HEK293 (cell line): ENCODE results near the gene PDGFA.

Experiments
- CTCF ChIA-PET: fragments of 350-600 bp; formaldehyde crosslinking; extraction: SDS; loops from one replicate; lab custom pipeline; 2021; ENCODE audit warnings: antibody characterized with exemption; lab: Yijun Ruan, JAX
- POLR2A ChIA-PET: fragments of 300-600 bp; formaldehyde crosslinking; extraction: SDS; loops from one replicate; lab custom pipeline; 2020; ENCODE audit warnings: antibody characterized with exemption, inconsistent platforms; lab: Yijun Ruan, JAX
- H3K27ac ChIP-seq: fragments of 200-500 bp; sonication (Bioruptor generic); 2 replicates; pipeline ENCODE4 v1.5.1; 2014; ENCODE audit warnings: low read depth, low read length, control low read depth, inconsistent platforms; ENCODE audit errors: extremely low read depth
- H3K36me3 ChIP-seq, 2 experiments: fragments of 200-500 bp in 1 of 2; sonication (Bioruptor generic) in 1 of 2; 1 replicate in 1 of 2; 2 replicates in 1 of 2; pipeline ENCODE4 v1.5.1; 2014 to 2017; ENCODE audit warnings: inconsistent platforms in 2 of 2, low read length in 2 of 2; ENCODE audit not compliant: control insufficient read depth in 2 of 2, insufficient read depth in 1 of 2
- H3K4me1 ChIP-seq: fragments of 200-500 bp; sonication (Bioruptor generic); 2 replicates; pipeline ENCODE4 v1.5.1; 2014; ENCODE audit warnings: mild to moderate bottlenecking, low read length, inconsistent platforms; ENCODE audit not compliant: control insufficient read depth, insufficient read depth
- H3K4me3 ChIP-seq: 2 replicates; pipeline ENCODE4 v1.5.1; 2011; ENCODE audit warnings: low read depth, mild to moderate bottlenecking, control low read depth, low read length, moderate library complexity
- H3K9me3 ChIP-seq: fragments of 200-500 bp; sonication (Bioruptor generic); 2 replicates; pipeline ENCODE4 v1.5.1; 2014; ENCODE audit warnings: low read depth, low read length, inconsistent platforms; ENCODE audit not compliant: control insufficient read depth, insufficient read depth
- CTCF ChIP-seq: fragments of 450-650 bp; formaldehyde crosslinking; IDR thresholded peaks from 2 replicates; pipeline ENCODE4 v1.5.1; 2016; ENCODE audit warnings: missing biosample characterization, missing genetic modification characterization
- HIC1 ChIP-seq: fragments of 450-650 bp; formaldehyde crosslinking; IDR thresholded peaks from 2 replicates; pipeline ENCODE4 v1.5.1; 2016; ENCODE audit warnings: missing biosample characterization, missing genetic modification characterization
- SP2 ChIP-seq: fragments of 450-650 bp; formaldehyde crosslinking; IDR thresholded peaks from 2 replicates; pipeline ENCODE4 v1.5.1; 2016; ENCODE audit warnings: missing biosample characterization, missing genetic modification characterization
- WT1 ChIP-seq: fragments of 450-650 bp; formaldehyde crosslinking; IDR thresholded peaks from 2 replicates; pipeline ENCODE4 v1.5.1; 2016; ENCODE audit warnings: missing biosample characterization, missing genetic modification characterization
- ZBTB20 ChIP-seq: fragments of 450-650 bp; formaldehyde crosslinking; IDR thresholded peaks from 2 replicates; pipeline ENCODE4 v1.5.1; 2016; ENCODE audit warnings: missing biosample characterization, missing genetic modification characterization
- ZFP3 ChIP-seq: fragments of 450-650 bp; formaldehyde crosslinking; IDR thresholded peaks from 2 replicates; pipeline ENCODE4 v1.5.1; 2016; ENCODE audit warnings: low read depth, missing biosample characterization, missing genetic modification characterization
- ZNF23 ChIP-seq: fragments of 450-650 bp; formaldehyde crosslinking; IDR thresholded peaks from 2 replicates; pipeline ENCODE4 v1.5.1; 2016; ENCODE audit warnings: missing biosample characterization, missing genetic modification characterization, borderline replicate concordance
- ZNF292 ChIP-seq: fragments of 450-650 bp; formaldehyde crosslinking; IDR thresholded peaks from 2 replicates; pipeline ENCODE4 v1.5.1; 2016; ENCODE audit warnings: low read depth, missing biosample characterization, missing genetic modification characterization, borderline replicate concordance
- ZNF416 ChIP-seq: fragments of 450-650 bp; formaldehyde crosslinking; IDR thresholded peaks from 2 replicates; pipeline ENCODE4 v1.5.1; 2016; ENCODE audit warnings: missing biosample characterization, missing genetic modification characterization
- ZNF433 ChIP-seq: fragments of 450-650 bp; formaldehyde crosslinking; IDR thresholded peaks from 2 replicates; pipeline ENCODE4 v1.5.1; 2016; ENCODE audit warnings: missing biosample characterization, missing genetic modification characterization, low read depth
- ZNF549 ChIP-seq: fragments of 450-650 bp; IDR thresholded peaks from 2 replicates; pipeline ENCODE4 v1.5.1; 2018; ENCODE audit warnings: missing biosample characterization, missing genetic modification characterization, mild to moderate bottlenecking, inconsistent platforms, moderate library complexity
- ZNF654 ChIP-seq: fragments of 450-650 bp; formaldehyde crosslinking; IDR thresholded peaks from 2 replicates; pipeline ENCODE4 v1.5.1; 2016; ENCODE audit warnings: low read depth, missing biosample characterization, missing genetic modification characterization
- ZNF670 ChIP-seq: fragments of 450-650 bp; formaldehyde crosslinking; IDR thresholded peaks from 2 replicates; pipeline ENCODE4 v1.5.1; 2016; ENCODE audit warnings: missing biosample characterization, missing genetic modification characterization, low read depth
- ZNF747 ChIP-seq: fragments of 450-650 bp; formaldehyde crosslinking; IDR thresholded peaks from 2 replicates; pipeline ENCODE4 v1.5.1; 2016; ENCODE audit warnings: missing biosample characterization, missing genetic modification characterization
- ZNF830 ChIP-seq: fragments of 450-650 bp; IDR thresholded peaks from 2 replicates; pipeline ENCODE4 v1.5.0; 2018; ENCODE audit warnings: missing biosample characterization, missing genetic modification characterization, low read depth, mild to moderate bottlenecking, moderate library complexity
- TF ChIP-seq, protein P1 (sequence below): fragments of 450-650 bp; formaldehyde crosslinking; IDR thresholded peaks from 2 replicates; pipeline ENCODE4 v1.5.1; 2016; ENCODE audit warnings: missing biosample characterization, missing genetic modification characterization

PDGFA gene

DNA sequence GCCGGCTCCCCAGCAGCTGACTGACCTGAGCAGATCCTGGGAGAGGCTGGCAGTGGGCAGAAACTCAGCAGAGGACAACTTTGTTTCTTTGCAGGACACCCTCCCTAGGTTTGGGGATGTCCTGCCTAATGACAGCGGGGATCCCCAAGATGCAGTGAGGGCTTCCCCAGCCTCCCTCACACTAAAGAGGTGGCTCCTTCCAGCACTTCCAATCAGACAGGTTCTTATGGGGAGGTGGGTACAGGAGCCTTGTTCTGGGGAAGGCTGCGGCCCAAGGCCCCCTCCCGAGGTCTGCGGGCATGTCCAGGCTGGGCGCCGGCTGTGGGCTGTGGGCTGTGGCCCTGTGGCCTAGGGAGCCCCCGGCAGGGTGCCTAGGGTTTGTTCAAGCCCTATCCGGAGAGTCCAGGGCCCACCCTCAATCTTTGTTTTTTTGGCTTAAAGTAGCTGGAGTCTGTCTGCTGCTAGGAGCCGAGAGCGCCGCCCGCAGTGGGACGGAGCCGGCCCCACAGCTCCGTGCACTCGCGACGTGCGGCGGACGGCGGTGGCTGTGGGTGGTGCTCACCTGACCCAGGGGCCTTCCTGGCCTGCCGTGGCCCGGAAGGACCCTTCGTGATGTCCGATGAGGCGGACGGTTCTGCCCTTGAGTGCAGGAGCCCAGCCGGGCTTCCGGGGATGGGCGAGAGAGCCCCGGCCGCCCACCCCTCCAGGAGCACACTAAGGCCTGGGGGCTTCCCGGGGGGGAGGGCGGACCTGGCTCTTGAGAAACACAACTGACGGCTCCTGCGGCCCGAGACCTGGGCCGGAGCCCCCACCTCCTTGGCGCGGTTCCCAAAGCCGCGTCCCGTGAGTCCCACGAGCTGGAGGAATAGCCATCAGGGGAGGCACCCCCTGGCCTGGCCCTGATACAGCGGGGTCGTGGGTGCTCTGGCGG, 57.2 kb downstream of the PDGFA start (continued):
- TF ChIP-seq HIC1 (tag by site-specific recombination), result no peak

DNA sequence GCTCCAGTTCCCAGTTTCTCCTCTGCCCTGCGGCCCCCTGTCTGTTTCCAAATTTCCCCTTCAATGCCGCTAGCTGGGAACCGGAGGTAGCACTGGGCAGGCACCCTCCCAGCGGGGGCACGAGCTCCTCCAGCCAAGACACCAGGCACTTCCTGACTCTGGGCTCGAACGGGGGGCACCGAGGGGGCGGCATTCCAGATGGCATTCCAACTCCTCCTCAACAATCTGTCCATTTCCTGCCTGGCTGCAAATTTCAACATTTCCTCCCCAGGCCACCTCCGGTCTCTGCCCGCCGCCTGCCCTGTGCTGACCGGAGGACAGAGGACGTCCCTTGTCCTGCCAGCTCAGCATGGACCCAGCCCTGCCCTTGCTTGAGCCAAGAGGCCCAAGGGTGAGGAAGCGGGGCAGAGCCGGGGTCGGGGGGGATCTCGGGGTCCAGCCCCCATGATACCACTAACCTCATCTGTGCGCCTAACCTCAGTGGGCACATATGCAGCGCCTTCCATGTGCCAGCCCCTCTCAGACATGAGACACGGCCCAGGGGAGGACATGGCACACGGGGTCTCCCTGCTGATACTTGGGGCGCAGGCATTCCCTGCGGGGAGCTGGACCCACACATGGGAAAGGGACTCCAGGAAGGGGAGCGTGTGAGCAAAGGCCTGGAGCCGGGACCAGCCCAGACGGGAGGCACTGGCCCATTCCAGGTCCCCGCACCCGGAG, 58.0 kb downstream of the PDGFA start:
- CTCF ChIA-PET, result no interaction called here
- Histone ChIP-seq H3K9me3 (no peaks in the 10 kb centered on the region), H3K4me3 (no peak overlapping the region), H3K4me1 (no peaks in the 10 kb centered on the region), H3K36me3 (no peaks in the 10 kb centered on the region), H3K27ac (no peak overlapping the region)
- POLR2A ChIA-PET, result interaction anchor here (1.0 kb wide), 1 partner anchor 11 kb away, joined by 3 read pairs; no protein-coding TSS in a partner anchor
- TF ChIP-seq ZNF23 (tag by site-specific recombination) (no peak), ZNF433 (tag by site-specific recombination) (no peak), ZNF292 (no peak), ZNF830 (tag by site-specific recombination) (no peak), ZNF670 (tag by site-specific recombination) (no peak), ZNF747 (tag by site-specific recombination) (no peak), WT1 (no peak), ZNF416 (no peak)
- TF ChIP-seq, protein P1, sequence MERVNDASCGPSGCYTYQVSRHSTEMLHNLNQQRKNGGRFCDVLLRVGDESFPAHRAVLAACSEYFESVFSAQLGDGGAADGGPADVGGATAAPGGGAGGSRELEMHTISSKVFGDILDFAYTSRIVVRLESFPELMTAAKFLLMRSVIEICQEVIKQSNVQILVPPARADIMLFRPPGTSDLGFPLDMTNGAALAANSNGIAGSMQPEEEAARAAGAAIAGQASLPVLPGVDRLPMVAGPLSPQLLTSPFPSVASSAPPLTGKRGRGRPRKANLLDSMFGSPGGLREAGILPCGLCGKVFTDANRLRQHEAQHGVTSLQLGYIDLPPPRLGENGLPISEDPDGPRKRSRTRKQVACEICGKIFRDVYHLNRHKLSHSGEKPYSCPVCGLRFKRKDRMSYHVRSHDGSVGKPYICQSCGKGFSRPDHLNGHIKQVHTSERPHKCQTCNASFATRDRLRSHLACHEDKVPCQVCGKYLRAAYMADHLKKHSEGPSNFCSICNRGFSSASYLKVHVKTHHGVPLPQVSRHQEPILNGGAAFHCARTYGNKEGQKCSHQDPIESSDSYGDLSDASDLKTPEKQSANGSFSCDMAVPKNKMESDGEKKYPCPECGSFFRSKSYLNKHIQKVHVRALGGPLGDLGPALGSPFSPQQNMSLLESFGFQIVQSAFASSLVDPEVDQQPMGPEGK (tag by site-specific recombination), result no peak

- no peaks in the 10 kb centered on the region for H3K9me3 ChIP-seq
- TF ChIP-seq CTCF (tag by site-specific recombination) (no peak), ZBTB20 (tag by site-specific recombination) (no peak), ZNF549 (tag by site-specific recombination) (no peak), ZFP3 (tag by site-specific recombination) (peak; percentile 94), SP2 (tag by site-specific recombination) (no peak), ZNF654 (no peak)
- TF ChIP-seq, all 188 proteins: peak for 1
- Histone ChIP-seq H3K27ac (no peak overlapping the region), H3K4me1 (no peaks in the 10 kb centered on the region), H3K36me3 (no peaks in the 10 kb centered on the region), H3K4me3 (no peak overlapping the region)
- ChIA-PET POLR2A (interaction anchor here (1.0 kb wide), 1 partner anchor 11 kb away, joined by 3 read pairs; no protein-coding TSS in a partner anchor), CTCF (no interaction called here)
Observed at GRCh38 chr7:461117-461452, 58.6 kb downstream of the PDGFA start.
